Activated CD4-positive, alpha-beta T cell treated with anti-CD3 and anti-CD28 coated beads, Interleukin-2, Interleukin-4, amounts not matched to agents 100 ng/mL and 50 ng/mL, durations not matched to agents 16 hours and 8 hours (primary cell): ENCODE results near the gene HSD17B3.
"Not testable (repeated sequence)": the region's sequence is repeated elsewhere in the genome, so short reads cannot be mapped to it uniquely, and the experiment has no call there.

Source experiments
- DNase-seq: peaks from one replicate; pipeline ENCODE4 v3.0.0-alpha.2; 2020; ENCODE audit warnings: low spot score

The HSD17B3 gene

GRCh38 chr9:96236337-96236736 lies 65.6 kb downstream of the HSD17B3 start:
- DNase-seq: not testable (repeated sequence)

GRCh38 chr9:96232539-96233241 lies 69.3 kb downstream of the HSD17B3 start:
- peak; percentile 51 for DNase-seq

GRCh38 chr9:96232164-96232538 lies 69.8 kb downstream of the HSD17B3 start:
- DNase-seq: no peak

GRCh38 chr9:96230002-96230401 lies 72.0 kb downstream of the HSD17B3 start:
- DNase-seq: no peak

- DNase-seq: no peak
These were observed 79.8 kb downstream of the HSD17B3 start for GRCh38 chr9:96222132-96222531.

- DNase-seq: no peak
These were observed 82.1 kb downstream of the HSD17B3 start for GRCh38 chr9:96219900-96220257.

GRCh38 chr9:96219026-96219899 lies 82.7 kb downstream of the HSD17B3 start:
- DNase-seq: no peak

- DNase-seq: peak; percentile 71
These were observed 84.0 kb downstream of the HSD17B3 start for GRCh38 chr9:96217754-96218693.

- no peak for DNase-seq
These were observed 84.7 kb downstream of the HSD17B3 start for GRCh38 chr9:96217294-96217707.

- no peak for DNase-seq
These were observed 85.4 kb downstream of the HSD17B3 start for GRCh38 chr9:96216583-96216982.

GRCh38 chr9:96215841-96216240 lies 86.1 kb downstream of the HSD17B3 start:
- no peak for DNase-seq

- no peak for DNase-seq
These were observed 87.3 kb downstream of the HSD17B3 start for GRCh38 chr9:96214635-96215034.

- no peak for DNase-seq
These were observed 92.3 kb downstream of the HSD17B3 start for GRCh38 chr9:96209407-96210271.

- DNase-seq: no peak
These were observed 95.7 kb downstream of the HSD17B3 start for GRCh38 chr9:96206156-96206751.

GRCh38 chr9:96204853-96205252 lies 97.1 kb downstream of the HSD17B3 start:
- DNase-seq: no peak

GRCh38 chr9:96203867-96204501 lies 98.0 kb downstream of the HSD17B3 start:
- DNase-seq: no peak

GRCh38 chr9:96202971-96203780 lies 98.8 kb downstream of the HSD17B3 start:
- no peak for DNase-seq

- DNase-seq: no peak
These were observed 100.8 kb downstream of the HSD17B3 start for GRCh38 chr9:96201140-96201539.

GRCh38 chr9:96199006-96199405 lies 103.0 kb downstream of the HSD17B3 start:
- no peak for DNase-seq

- DNase-seq: no peak
These were observed 106.4 kb downstream of the HSD17B3 start for GRCh38 chr9:96195541-96195940.
